CD4-positive, alpha-beta T cell treated with Interleukin-21 for 1 hour (primary cell): ENCODE measurements around the gene MEI4.
"Not testable (repeated sequence)": the region's sequence is repeated elsewhere in the genome, so short reads cannot be mapped to it uniquely, and the experiment has no call there.

Source experiments
- DNase-seq: peaks from one replicate; pipeline ENCODE4 v3.0.0-alpha.2; 2020

Gene MEI4

GRCh38 chr6:77686931-77687330 is 34.1 kb downstream of the MEI4 start:
- DNase-seq = no peak

- no peak for DNase-seq
Observed at GRCh38 chr6:77688649-77689048, 35.8 kb downstream of the MEI4 start.

GRCh38 chr6:77700095-77700494 is 47.3 kb downstream of the MEI4 start:
- not testable (repeated sequence) for DNase-seq

GRCh38 chr6:77707603-77708002 is 54.8 kb downstream of the MEI4 start:
- DNase-seq = no peak

GRCh38 chr6:77715588-77715987 is 62.7 kb downstream of the MEI4 start:
- no peak for DNase-seq

- DNase-seq = no peak
Observed at GRCh38 chr6:77716311-77716710, 63.5 kb downstream of the MEI4 start.

- not testable (repeated sequence) for DNase-seq
Observed at GRCh38 chr6:77736010-77736409, 83.2 kb downstream of the MEI4 start.

GRCh38 chr6:77740380-77740779 is 87.5 kb downstream of the MEI4 start:
- DNase-seq = no peak

- DNase-seq = not testable (repeated sequence)
Observed at GRCh38 chr6:77752156-77752555, 99.3 kb downstream of the MEI4 start.

- no peak for DNase-seq
Observed at GRCh38 chr6:77762386-77762785, 109.5 kb downstream of the MEI4 start.

- DNase-seq = no peak
Observed at GRCh38 chr6:77763124-77763523, 110.3 kb downstream of the MEI4 start.

- no peak for DNase-seq
Observed at GRCh38 chr6:77764364-77764763, 111.5 kb downstream of the MEI4 start.

- DNase-seq = no peak
Observed at GRCh38 chr6:77773157-77773822, 120.5 kb downstream of the MEI4 start.

- no peak for DNase-seq
Observed at GRCh38 chr6:77774457-77774856, 121.6 kb downstream of the MEI4 start.

- no peak for DNase-seq
Observed at GRCh38 chr6:77776441-77776840, 123.6 kb downstream of the MEI4 start.

GRCh38 chr6:77778527-77778926 is 125.7 kb downstream of the MEI4 start:
- DNase-seq = no peak

GRCh38 chr6:77786935-77787629 is 134.2 kb downstream of the MEI4 start:
- no peak for DNase-seq

- DNase-seq = no peak
Observed at GRCh38 chr6:77796824-77797809, 144.3 kb downstream of the MEI4 start.

GRCh38 chr6:77812304-77812703 is 159.5 kb downstream of the MEI4 start:
- no peak for DNase-seq

GRCh38 chr6:77813090-77813489 is 160.3 kb downstream of the MEI4 start:
- no peak for DNase-seq

GRCh38 chr6:77814119-77814518 is 161.3 kb downstream of the MEI4 start:
- DNase-seq = no peak

- DNase-seq = no peak
Observed at GRCh38 chr6:77815531-77815930, 162.7 kb downstream of the MEI4 start.

- DNase-seq = no peak
Observed at GRCh38 chr6:77816766-77817270, 164.0 kb downstream of the MEI4 start.
